ENCODE results near the gene CDH4.

GRCh38 chr20:61240814-61241213, 11.2 kb upstream of the CDH4 start:
- TF ChIP-seq CTCF (conservative IDR thresholded peaks at IDR 0.05) = no peak
- TF ChIP-seq ZFX (IDR thresholded peaks at IDR 0.05) = no peak

All from C4-2B (cell line).